RWPE2 (cell line): ENCODE measurements around the gene EML1.
A peak's percentile ranks its signal among the peaks of the same experiment; 100 is the strongest.

ENCODE experiments used
- ATAC-seq: fragments of 200-7000 bp; cut with Tn5 transposase; 3 replicates; pipeline ENCODE4 v1.9.1; 2021; ENCODE audit warnings: low read depth
- DNase-seq: peaks from one replicate; pipeline ENCODE4 v3.0.0-alpha.2; 2020; ENCODE audit warnings: low spot score
- H3K27ac ChIP-seq: fragments of 450-650 bp; 2 replicates; pipeline ENCODE4 v1.5.1; 2017; ENCODE audit warnings: mild to moderate bottlenecking; ENCODE audit not compliant: poor library complexity, severe bottlenecking
- H3K27me3 ChIP-seq: fragments of 250-450 bp; sonication (Bioruptor Pico); 2 replicates; pipeline ENCODE4 v1.5.1; 2021; ENCODE audit warnings: mild to moderate bottlenecking, moderate library complexity; ENCODE audit not compliant: insufficient read depth, poor library complexity, severe bottlenecking
- H3K36me3 ChIP-seq: fragments of 250-450 bp; sonication (Bioruptor Pico); 2 replicates; pipeline ENCODE4 v1.5.1; 2020; ENCODE audit warnings: low read depth, mild to moderate bottlenecking, moderate library complexity
- H3K4me1 ChIP-seq: fragments of 250-450 bp; sonication (Bioruptor Pico); 2 replicates; pipeline ENCODE4 v1.5.1; 2021; ENCODE audit warnings: mild to moderate bottlenecking, moderate library complexity; ENCODE audit not compliant: insufficient read depth, poor library complexity, severe bottlenecking
- H3K4me3 ChIP-seq: fragments of 250-450 bp; sonication (Bioruptor Pico); 2 replicates; pipeline ENCODE4 v1.5.1; 2021; ENCODE audit warnings: mild to moderate bottlenecking, moderate library complexity; ENCODE audit not compliant: severe bottlenecking
- H3K9me3 ChIP-seq: fragments of 250-450 bp; sonication (Bioruptor Pico); 2 replicates; pipeline ENCODE4 v1.5.1; 2021; ENCODE audit warnings: mild to moderate bottlenecking, moderate library complexity; ENCODE audit not compliant: severe bottlenecking
- CTCF ChIP-seq: fragments of 450-650 bp; IDR thresholded peaks from one replicate; pipeline ENCODE4 v1.5.1; 2017; ENCODE audit warnings: mild to moderate bottlenecking, moderate library complexity; ENCODE audit not compliant: poor library complexity, severe bottlenecking

EML1 gene

GRCh38 chr14:99753225-99754140 is 39.7 kb upstream of the EML1 start:
- Histone ChIP-seq H3K4me1 (peaks cover 50% of the 10 kb centered on the region), H3K4me3 (no peak overlapping the region), H3K27ac (peak overlapping the region; percentile 92), H3K9me3 (no peaks in the 10 kb centered on the region), H3K27me3 (no peaks in the 10 kb centered on the region), H3K36me3 (no peaks in the 10 kb centered on the region)
- DNase-seq, result peak; percentile 54
- ATAC-seq, result no peak
- no peak for TF ChIP-seq CTCF

- Histone ChIP-seq H3K27ac (peak overlapping the region; percentile 92), H3K9me3 (no peaks in the 10 kb centered on the region), H3K4me1 (peaks cover 53% of the 10 kb centered on the region), H3K36me3 (no peaks in the 10 kb centered on the region), H3K4me3 (no peak overlapping the region), H3K27me3 (no peaks in the 10 kb centered on the region)
- TF ChIP-seq CTCF, result no peak
- ATAC-seq, result peak; percentile 21; the same call in 2 of the 3 replicates
- DNase-seq, result peak; percentile 73
Observed at GRCh38 chr14:99754141-99755067, 38.8 kb upstream of the EML1 start.

- no peak for TF ChIP-seq CTCF
- Histone ChIP-seq H3K36me3 (no peaks in the 10 kb centered on the region), H3K9me3 (no peaks in the 10 kb centered on the region), H3K27ac (peak overlapping the region; percentile 92), H3K4me3 (no peak overlapping the region), H3K4me1 (peaks cover 53% of the 10 kb centered on the region), H3K27me3 (no peaks in the 10 kb centered on the region)
- no peak for ATAC-seq
- DNase-seq, result peak; percentile 45
Observed at GRCh38 chr14:99755068-99755405, 38.2 kb upstream of the EML1 start.

GRCh38 chr14:99755629-99756603 is 37.3 kb upstream of the EML1 start:
- Histone ChIP-seq H3K4me3 (no peak overlapping the region), H3K9me3 (no peaks in the 10 kb centered on the region), H3K36me3 (no peaks in the 10 kb centered on the region), H3K27me3 (no peaks in the 10 kb centered on the region), H3K27ac (peak overlapping the region; percentile 92), H3K4me1 (peaks cover 53% of the 10 kb centered on the region)
- ATAC-seq, result peak; percentile 40
- DNase-seq, result peak; percentile 91
- TF ChIP-seq CTCF, result no peak
